ENCODE measurements around the gene ZNF654.

DNA sequence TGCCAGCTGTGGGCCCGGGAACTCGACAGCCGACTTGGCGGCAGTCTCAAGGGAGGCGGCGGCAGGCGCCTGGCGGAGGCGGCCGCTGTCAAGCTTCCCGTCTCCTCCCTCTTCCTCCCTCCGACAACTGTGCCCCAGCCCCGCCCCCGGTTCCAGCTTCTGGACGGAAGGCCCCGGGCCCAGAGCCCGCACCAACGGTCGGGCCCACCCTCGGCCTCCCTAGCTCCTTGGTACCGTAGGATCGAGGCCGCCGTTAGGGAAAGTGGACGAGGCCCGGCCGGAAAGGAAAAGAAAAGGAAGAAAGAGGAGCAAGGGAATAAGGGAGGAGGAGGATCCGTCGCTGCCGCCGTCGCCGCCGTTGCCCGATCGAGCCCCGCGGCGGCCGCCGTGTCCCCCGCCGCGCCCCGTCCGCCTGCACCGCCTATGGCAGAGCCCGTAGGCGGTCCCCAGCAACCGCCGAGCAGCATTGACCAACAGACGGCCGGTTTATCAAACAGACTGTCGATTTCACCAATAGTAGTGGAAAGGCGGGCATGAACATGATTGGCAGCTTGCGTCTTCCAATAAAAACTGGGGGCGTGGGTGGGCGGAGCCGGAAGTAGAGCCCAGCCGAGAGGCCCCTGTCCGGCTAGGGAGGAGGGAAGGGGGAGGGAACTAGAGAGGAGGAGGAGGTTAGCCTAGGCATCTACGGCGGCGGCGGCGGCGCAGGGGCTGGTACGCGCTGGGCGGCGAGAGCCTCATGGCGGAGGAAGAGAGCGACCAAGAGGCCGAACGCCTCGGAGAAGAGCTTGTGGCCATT lies at the start of gene ZNF654, which contains the start of gene CGGBP1:
- TF ChIP-seq YY1 (IDR thresholded peaks at IDR 0.05; ENCODE audit: insufficient read depth, insufficient read length) (no peak), ZNF274 (IDR thresholded peaks at IDR 0.05; ENCODE audit: low read depth, low read length) (no peak)

Data from NT2/D1 (cell line).